PC-9 (cell line): ENCODE measurements around the gene TLCD3B. TPM values are rescaled to one million over a fixed set of nuclear protein-coding genes. Genes with fewer than 3 reads are reported as not detected.

Experiments used
- BruUV-seq: library from RNA; stranded (reverse); fragments of 400-500 nt; replicated peaks from 2 replicates; lab custom pipeline; 2021; lab: Mats Ljungman, UMichigan
- CTCF ChIA-PET: fragments of 300-600 bp; sonication (Branson Sonifier 250); formaldehyde crosslinking; loops from one replicate; lab custom pipeline; 2022; ENCODE audit warnings: antibody characterized with exemption; lab: Charles Lee
- POLR2A ChIA-PET: fragments of 300-600 bp; sonication (Branson Sonifier 250); formaldehyde crosslinking; loops from one replicate; lab custom pipeline; 2022; ENCODE audit warnings: antibody characterized with exemption; ENCODE audit not compliant: unreplicated experiment; lab: Charles Lee
- DNase-seq, 2 experiments: peaks; one replicate each; pipeline versions ENCODE4 v3.0.0 to v3.0.0-alpha.2; 2015 to 2022; ENCODE audit warnings: mixed read lengths in 1 of 2
- H2AFZ ChIP-seq: fragments of 200-600 bp; sonication (generic); 2 replicates; pipeline ENCODE4 v1.8.1; 2017; ENCODE audit warnings: antibody characterized with exemption
- H3F3A ChIP-seq: fragments of 200-600 bp; sonication (generic); 2 replicates; pipeline ENCODE4 v1.8.1; 2017; ENCODE audit warnings: antibody characterized with exemption, mild to moderate bottlenecking, low read depth; ENCODE audit not compliant: insufficient read depth
- H3K27ac ChIP-seq: fragments of 200-600 bp; sonication (generic); 2 replicates; pipeline ENCODE4 v1.6.1; 2016; ENCODE audit warnings: mixed run types
- H3K27me3 ChIP-seq: fragments of 200-600 bp; sonication (generic); 2 replicates; pipeline ENCODE4 v1.6.1; 2016; ENCODE audit warnings: low read depth, mixed run types; ENCODE audit not compliant: insufficient read depth
- H3K36me3 ChIP-seq: fragments of 200-600 bp; sonication (generic); 2 replicates; pipeline ENCODE4 v1.6.1; 2016; ENCODE audit warnings: low read depth, mixed run types
- H3K4me1 ChIP-seq: fragments of 200-600 bp; sonication (generic); replicated peaks from 2 replicates; pipeline ENCODE4 v1.6.1; 2016; ENCODE audit warnings: mixed run types; ENCODE audit not compliant: insufficient read depth
- H3K4me2 ChIP-seq: fragments of 200-600 bp; sonication (generic); 2 replicates; pipeline ENCODE4 v1.6.1; 2017; ENCODE audit warnings: mixed run types
- H3K4me3 ChIP-seq: fragments of 200-600 bp; sonication (generic); 2 replicates; pipeline ENCODE4 v1.6.1; 2016; ENCODE audit warnings: mixed run types
- H3K79me2 ChIP-seq: fragments of 200-600 bp; sonication (generic); 2 replicates; pipeline ENCODE4 v1.6.1; 2017; ENCODE audit warnings: low read depth, mixed run types
- H3K9me2 ChIP-seq: fragments of 200-600 bp; sonication (generic); 2 replicates; pipeline ENCODE4 v1.8.1; 2017; ENCODE audit warnings: mild to moderate bottlenecking; ENCODE audit not compliant: insufficient read depth
- H3K9me3 ChIP-seq: fragments of 200-600 bp; sonication (generic); 2 replicates; pipeline ENCODE4 v1.8.1; 2016; ENCODE audit warnings: low read depth; ENCODE audit not compliant: insufficient read depth
- H4K20me1 ChIP-seq: fragments of 200-600 bp; sonication (generic); 2 replicates; pipeline ENCODE4 v1.8.1; 2017; ENCODE audit not compliant: insufficient read depth
- EZH2 ChIP-seq: fragments of 200-600 bp; sonication (generic); IDR thresholded peaks from 2 replicates; pipeline ENCODE4 v1.8.0; 2017; ENCODE audit warnings: antibody characterized with exemption, low read depth
- intact Hi-C: fragments of 100-400 bp; cut with micrococcal nuclease; formaldehyde crosslinking; loops from one replicate; pipeline ENCODE4 v1.10.0; 2022; ENCODE audit not compliant: unreplicated experiment
- total RNA-seq: library from RNA; stranded (reverse); gene quantifications from 2 replicates; pipeline ENCODE4 v1.2.3, GENCODE V29; 2021
- TF ChIP-seq, protein P1 (sequence below): fragments of 200-600 bp; sonication (generic); conservative IDR thresholded peaks from 2 replicates; pipeline ENCODE4 v1.6.1; 2017; ENCODE audit warnings: mixed run types, antibody characterized with exemption, mild to moderate bottlenecking, moderate library complexity

The TLCD3B gene
- total RNA-seq, 1 experiment from 2014 or later, result 5.8 TPM

DNA sequence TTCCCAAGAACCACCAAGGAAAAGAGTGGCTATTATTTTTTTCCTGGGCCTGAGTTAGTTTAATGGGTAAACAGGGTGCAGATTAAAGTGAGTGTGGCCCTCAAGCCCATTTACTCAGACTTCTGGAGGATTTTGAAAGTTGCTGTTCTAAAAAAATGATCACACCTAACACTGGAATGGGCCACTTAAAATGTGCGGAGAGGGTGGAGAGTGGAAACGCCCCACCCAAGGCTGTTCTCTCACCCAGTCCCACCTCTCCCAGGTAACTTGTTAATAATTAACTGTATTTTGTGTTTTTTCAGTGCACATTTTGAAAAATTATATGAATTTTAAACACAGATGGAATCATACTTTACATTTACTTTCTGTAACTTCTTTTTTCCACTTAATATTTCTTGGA, 41.0 kb downstream of the TLCD3B start:
- H3K9me2 ChIP-seq, result no peaks in the 10 kb centered on the region
- peaks cover 6% of the 10 kb centered on the region; the same call in 1 of the 2 replicates for H3K36me3 ChIP-seq
- intact Hi-C loops, result no loop called here
- no peaks in the 10 kb centered on the region for H4K20me1 ChIP-seq
- TF ChIP-seq, protein P1, sequence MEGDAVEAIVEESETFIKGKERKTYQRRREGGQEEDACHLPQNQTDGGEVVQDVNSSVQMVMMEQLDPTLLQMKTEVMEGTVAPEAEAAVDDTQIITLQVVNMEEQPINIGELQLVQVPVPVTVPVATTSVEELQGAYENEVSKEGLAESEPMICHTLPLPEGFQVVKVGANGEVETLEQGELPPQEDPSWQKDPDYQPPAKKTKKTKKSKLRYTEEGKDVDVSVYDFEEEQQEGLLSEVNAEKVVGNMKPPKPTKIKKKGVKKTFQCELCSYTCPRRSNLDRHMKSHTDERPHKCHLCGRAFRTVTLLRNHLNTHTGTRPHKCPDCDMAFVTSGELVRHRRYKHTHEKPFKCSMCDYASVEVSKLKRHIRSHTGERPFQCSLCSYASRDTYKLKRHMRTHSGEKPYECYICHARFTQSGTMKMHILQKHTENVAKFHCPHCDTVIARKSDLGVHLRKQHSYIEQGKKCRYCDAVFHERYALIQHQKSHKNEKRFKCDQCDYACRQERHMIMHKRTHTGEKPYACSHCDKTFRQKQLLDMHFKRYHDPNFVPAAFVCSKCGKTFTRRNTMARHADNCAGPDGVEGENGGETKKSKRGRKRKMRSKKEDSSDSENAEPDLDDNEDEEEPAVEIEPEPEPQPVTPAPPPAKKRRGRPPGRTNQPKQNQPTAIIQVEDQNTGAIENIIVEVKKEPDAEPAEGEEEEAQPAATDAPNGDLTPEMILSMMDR, result no peak
- TF ChIP-seq EZH2, result no peak
- no peaks in the 10 kb centered on the region for H3K27me3 ChIP-seq
- POLR2A ChIA-PET, result no interaction called here
- no peak overlapping the region for H3K27ac ChIP-seq
- H3F3A ChIP-seq, result peaks cover 34% of the 10 kb centered on the region
- H3K9me3 ChIP-seq, result no peaks in the 10 kb centered on the region
- H3K4me3 ChIP-seq, result no peak overlapping the region
- H3K4me1 ChIP-seq, result peaks cover 17% of the 10 kb centered on the region
- H3K4me2 ChIP-seq, result no peak overlapping the region
- no peaks in the 10 kb centered on the region for H3K79me2 ChIP-seq
- CTCF ChIA-PET, result interaction anchor here (0.6 kb wide), 1 partner anchor 125 kb away, joined by 6 read pairs; no protein-coding TSS in a partner anchor
- BruUV-seq, result no TSS peak
- DNase-seq, result no peak
- no peak overlapping the region for H2AFZ ChIP-seq

DNA sequence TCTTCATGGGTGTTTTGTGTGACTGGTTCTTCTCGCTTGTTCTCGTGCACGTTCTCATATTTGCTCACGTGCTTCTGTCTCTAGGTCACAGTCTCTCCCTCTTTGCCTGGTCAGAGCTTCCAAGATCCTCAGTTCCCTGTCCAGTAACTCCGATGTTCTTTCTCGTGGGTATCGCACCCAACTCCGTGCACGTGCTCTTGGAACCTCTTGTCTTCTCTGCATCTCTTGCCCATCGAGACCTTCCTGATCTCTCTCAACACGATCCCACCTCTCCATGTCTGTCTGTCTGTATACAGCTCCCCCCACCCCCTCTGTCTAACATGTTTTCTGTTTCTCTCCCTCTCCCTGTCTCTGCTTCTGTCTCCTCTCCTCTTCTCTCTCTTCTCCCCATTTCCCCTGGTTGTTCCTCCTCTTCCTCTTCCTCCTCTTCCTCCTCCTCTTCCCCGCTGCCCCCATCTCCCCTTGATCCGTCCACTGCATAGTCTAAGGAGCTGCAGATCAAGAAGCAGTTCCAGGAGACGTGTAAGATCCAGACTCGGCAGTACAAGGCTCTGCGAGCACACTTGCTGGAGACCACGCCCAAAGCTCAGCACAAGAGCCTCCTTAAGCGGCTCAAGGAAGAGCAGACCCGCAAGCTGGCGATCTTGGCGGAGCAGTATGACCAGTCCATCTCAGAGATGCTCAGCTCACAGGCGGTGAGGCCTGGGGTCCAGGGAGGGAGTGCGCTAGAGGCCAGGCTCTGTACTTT, 41.8 kb downstream of the TLCD3B start:
- no TSS peak for BruUV-seq
- no peak for DNase-seq
- TF ChIP-seq, protein P1, result no peak
- TF ChIP-seq EZH2, result no peak

DNA sequence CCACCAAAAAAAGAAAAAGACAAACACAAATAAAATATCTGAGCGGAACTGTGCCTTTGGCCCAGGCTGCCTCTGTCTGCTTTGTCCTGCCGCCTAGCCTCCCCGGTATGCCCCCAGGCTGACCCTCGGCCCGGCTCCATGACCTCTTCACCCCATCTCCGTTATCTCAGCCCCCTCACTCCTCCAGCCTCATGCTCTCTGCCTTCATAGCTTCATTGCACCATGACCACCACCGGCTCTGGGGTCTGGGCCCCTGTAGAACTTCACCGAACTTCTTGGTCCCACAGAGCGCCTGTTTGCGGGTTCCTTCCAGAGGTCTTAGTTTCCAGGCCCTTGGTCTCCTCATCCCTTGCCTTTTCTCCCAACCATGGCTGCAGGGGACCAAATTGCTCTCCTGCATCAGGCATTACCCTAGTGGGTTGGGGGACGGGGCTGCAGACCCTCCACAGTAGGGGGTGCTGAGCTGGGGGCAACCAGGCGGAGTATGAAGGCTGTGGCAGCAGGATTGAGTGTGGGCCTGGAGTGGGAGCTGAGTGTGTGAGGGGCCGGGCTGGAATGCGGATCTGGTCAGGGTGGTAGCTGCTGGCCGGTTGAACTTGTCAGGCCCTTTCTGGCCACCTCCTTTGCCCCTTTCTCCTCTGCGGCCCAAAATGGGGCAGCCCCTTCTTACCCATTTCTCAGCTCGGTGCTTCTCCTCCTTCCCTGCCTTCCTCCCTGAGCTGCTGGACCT, 42.6 kb downstream of the TLCD3B start:
- DNase-seq, result no peak
- peaks cover 2% of the 10 kb centered on the region; the same call in 1 of the 2 replicates for H3K4me1 ChIP-seq

More for the DNA sequence above, 41.8 kb downstream of the TLCD3B start:
- H4K20me1 ChIP-seq, result no peaks in the 10 kb centered on the region
- peaks cover 11% of the 10 kb centered on the region for H3K36me3 ChIP-seq
- H3K27ac ChIP-seq, result no peak overlapping the region
- H2AFZ ChIP-seq, result no peak overlapping the region
- POLR2A ChIA-PET, result no interaction called here
- intact Hi-C loops, result no loop called here
- H3K4me3 ChIP-seq, result no peak overlapping the region
- peaks cover 30% of the 10 kb centered on the region for H3F3A ChIP-seq
- H3K4me1 ChIP-seq, result peaks cover 10% of the 10 kb centered on the region
- H3K4me2 ChIP-seq, result no peak overlapping the region
- no peaks in the 10 kb centered on the region for H3K79me2 ChIP-seq
- H3K27me3 ChIP-seq, result no peaks in the 10 kb centered on the region
- CTCF ChIA-PET, result interaction anchor here (0.6 kb wide), 1 partner anchor 125 kb away, joined by 6 read pairs; no protein-coding TSS in a partner anchor
- H3K9me3 ChIP-seq, result no peaks in the 10 kb centered on the region
- no peaks in the 10 kb centered on the region for H3K9me2 ChIP-seq

More for the DNA sequence above, 42.6 kb downstream of the TLCD3B start:
- POLR2A ChIA-PET, result no interaction called here
- Histone ChIP-seq H3K27me3 (no peaks in the 10 kb centered on the region), H2AFZ (no peak overlapping the region), H4K20me1 (no peaks in the 10 kb centered on the region), H3K4me2 (no peak overlapping the region), H3K4me3 (no peak overlapping the region), H3K36me3 (peaks cover 19% of the 10 kb centered on the region), H3F3A (peaks cover 22% of the 10 kb centered on the region), H3K27ac (no peak overlapping the region), H3K9me2 (no peaks in the 10 kb centered on the region), H3K79me2 (no peaks in the 10 kb centered on the region), H3K9me3 (no peaks in the 10 kb centered on the region)
- TF ChIP-seq, protein P1, result no peak
- no peak for TF ChIP-seq EZH2
- intact Hi-C loops, result no loop called here
- no TSS peak for BruUV-seq
- CTCF ChIA-PET, result no interaction called here
